HG03521 (cell line): ENCODE results near the gene NWD2.

Experiments
- ATAC-seq: cut with Tn5 transposase; IDR thresholded peaks from one replicate; pipeline ENCODE4 v1.9.1; 2021; ENCODE audit warnings: mild to moderate bottlenecking, moderate library complexity; ENCODE audit not compliant: unreplicated experiment

Gene NWD2

DNA sequence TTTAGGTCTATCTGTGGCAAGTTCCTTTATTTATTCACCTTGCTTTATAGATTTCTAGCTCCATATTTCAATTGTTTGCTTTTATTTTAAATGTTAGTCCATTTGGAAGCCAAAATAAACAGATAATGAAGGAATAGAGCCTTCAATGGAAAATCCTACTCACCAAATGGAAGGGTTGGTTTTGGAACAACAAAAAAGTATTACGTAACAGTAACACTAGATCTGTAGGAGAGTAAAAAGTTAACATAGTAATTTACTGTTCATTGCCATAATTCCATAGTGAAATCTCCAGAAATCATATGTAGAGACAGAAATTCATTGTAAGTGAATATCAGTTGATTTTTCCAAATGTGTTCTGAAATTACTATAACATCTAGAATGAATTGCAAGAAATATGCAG lies 34.6 kb downstream of the NWD2 start:
- ATAC-seq = no peak

DNA sequence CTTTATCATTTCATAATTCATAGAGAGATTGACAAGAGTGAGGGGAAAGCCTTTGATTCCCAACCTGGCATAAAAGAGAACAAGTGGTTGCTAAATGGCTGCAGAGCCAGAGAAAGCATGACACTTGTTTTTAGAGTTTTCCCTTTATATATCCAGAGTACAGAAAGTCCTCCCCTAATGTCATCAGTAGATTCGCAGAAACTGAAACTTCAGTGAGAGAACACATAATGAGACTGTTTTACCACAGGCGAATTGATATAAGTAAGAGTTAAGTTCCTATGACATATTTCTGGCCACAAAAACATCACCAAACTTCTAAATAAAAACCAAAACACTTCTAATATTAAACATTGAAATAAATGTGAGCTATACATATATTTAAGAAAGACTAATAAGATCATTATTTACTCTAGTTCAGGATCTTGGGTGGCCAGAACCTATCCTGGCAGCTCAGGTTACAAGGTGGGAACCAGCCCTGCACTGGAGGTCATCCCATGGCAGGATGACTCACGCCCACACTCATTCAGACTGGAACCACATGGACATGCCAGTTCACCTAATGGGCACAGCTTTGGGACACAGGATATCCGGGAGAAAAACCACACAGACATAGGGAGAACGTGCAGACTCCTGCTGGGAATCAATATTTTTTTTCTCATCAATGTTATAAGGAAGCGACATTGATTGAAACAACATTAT lies 35.5 kb downstream of the NWD2 start:
- ATAC-seq = no peak

DNA sequence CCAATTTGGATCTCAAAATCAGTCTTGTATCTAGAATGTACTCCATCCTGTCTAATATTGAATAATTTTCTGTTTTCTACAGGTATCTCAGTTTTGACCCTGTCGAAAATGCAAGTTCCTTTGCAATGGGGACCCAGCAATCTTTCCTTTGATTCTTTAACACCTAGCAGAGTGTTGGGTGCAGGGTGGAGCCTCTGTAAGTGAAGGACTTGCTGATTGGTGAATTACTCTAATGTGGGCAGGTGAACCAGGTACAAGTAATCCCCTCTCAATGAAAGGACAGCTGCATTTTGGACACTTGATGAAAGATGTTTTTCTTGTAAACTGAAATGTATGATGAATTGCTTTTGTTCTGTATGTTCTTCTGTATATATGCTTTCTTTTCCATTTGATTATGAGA lies 54.9 kb downstream of the NWD2 start:
- no peak for ATAC-seq

DNA sequence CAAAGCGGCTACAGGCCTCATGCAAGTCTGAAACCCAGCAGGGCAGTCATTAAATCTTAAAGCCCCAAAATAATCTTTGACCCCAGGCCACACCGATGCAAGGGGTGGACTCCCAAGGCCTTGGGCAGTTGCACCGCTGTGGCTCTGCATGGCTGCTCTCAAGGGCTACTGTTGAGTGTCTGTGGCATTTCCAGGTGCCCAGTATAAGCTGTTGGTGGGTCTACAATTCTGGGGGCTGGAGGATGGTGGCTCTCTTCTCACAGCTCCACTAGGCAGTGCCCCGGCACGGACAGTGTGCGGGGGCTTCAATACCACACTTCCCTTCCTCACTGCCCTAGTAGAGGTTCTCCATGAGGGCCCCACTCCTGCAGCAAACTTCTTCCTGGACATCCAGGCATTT lies 60.1 kb downstream of the NWD2 start:
- no peak for ATAC-seq

DNA sequence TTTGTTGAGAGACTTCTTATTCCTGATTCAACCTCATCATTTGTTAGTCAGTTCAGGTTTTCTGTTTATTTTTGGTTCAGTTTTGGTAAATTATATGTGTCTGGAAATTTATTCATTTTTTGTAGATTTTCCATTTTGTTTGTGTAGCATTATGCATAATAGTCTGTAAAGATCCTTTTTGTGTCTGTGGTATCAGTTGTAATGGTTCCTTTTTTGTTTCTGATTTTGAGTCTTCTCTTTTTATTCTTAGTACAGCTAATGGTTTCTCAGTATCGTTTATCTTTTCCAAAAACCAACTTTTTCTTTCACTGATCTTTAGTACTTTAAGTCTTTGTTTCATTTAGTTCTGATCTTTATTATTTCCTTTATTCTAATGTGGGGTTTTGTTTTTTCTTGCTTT lies 61.4 kb downstream of the NWD2 start:
- no peak for ATAC-seq

DNA sequence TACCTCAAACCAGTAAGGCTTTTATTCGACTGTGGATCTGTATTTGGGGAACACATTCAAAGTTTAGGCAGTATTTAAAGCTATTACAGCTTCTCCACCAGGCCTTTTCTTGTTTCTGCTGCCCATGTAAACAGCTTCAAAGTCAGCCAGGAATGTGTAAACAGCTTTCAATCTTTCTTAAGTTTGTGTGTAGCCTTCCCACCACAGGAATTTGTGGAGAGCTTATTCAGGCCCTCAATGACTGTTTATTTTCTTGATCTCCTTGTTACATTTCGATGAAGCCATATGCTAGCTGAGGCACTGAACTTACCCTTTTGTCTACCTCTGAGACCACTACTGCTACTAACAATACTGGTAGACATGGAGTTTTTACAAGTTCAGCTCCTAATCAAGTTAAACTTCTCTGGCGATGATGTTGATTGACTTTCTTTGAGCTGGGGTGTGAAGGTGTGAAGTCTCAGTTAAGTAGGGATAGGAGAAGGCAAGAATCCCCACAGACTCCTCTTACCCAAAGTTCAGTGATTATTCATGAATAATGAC lies 72.6 kb downstream of the NWD2 start:
- no peak for ATAC-seq

DNA sequence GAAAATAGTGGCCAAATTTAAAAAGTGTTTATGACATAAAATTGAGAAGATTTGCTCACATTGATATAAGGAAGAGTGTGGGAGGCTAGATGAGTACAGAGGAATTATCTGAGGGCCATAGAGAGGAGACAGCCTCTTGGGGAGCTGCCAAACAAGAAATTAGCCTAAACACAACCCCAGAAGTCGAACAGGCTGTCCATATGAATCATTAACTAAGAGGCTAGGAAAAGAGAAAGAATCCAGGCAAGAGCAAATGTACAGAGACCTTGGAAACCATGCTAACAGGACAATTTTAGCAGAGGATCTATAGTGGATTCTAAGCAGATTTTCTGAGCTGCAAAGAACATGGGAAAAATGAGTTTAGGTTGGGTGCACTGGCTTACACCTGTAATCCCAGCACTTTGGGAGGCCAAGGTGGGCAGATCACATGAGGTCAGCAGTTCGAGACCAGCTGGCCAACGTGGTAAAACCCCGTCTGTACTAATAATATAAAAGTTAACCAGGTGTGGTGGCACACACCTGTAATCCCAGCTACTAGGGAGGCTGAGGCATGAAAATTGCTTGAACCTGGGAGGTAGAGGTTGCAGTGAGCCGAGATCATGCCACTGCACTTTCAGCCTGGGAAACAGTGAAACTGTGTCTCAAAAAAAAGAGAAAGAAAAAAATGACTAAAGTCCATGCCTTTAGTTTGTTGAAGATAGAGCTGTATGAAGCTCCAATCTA lies 76.1 kb downstream of the NWD2 start:
- no peak for ATAC-seq

DNA sequence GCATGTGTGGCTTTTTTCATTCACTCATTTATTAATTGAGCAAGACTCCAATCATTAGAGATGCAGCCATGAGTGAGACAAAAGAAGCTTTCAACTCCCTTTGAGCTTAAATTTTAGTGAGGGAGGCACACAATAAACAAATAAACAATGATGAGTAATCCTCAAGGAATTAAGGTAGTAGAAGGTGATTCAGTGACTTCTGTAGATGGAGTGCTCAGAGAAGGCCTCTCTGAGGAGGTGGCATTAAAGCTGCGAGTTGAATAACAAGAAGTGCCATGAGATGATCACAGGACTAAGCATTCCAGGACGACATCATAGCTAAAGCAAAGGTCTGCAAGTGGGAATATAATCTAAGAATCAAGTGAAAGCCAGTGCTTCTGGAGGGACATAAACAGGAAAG lies 77.6 kb downstream of the NWD2 start:
- ATAC-seq = no peak

DNA sequence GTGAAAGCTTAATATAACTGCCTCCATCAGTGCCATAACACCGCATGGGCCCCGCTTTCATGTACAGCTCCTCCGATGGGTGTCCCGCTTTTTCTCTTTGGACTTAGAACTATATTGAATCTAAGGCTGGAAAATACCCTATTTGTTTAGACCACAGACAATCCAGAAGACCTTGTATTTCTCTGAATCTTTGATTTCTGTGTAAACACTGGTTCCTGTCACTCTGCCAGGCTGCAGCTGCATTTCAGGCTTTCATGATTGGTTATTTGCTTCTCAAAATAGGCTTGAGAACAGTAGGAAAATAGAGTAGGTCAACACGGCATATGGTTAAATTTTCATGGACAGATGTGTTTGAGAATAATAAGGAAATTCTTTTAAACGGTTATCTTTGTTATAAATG lies 80.0 kb downstream of the NWD2 start:
- ATAC-seq = no peak

DNA sequence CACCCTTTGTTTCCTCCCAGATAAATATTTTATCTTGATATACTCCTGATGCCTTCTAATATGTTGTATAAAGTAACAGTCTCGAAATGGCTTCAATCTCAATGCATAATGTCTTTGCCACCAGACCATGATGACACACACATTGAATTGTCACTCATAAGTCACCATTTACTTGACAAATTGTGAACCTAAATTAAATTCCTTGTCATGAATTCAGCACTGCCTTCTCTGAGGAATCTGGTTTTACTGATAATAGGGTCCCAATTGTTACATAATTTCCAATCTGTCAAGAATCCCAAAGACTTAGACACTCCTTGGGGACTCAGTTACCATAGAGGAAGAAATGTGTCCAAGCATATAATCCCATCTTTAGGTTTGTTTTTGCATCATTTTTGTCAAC lies 82.3 kb downstream of the NWD2 start:
- no peak for ATAC-seq

DNA sequence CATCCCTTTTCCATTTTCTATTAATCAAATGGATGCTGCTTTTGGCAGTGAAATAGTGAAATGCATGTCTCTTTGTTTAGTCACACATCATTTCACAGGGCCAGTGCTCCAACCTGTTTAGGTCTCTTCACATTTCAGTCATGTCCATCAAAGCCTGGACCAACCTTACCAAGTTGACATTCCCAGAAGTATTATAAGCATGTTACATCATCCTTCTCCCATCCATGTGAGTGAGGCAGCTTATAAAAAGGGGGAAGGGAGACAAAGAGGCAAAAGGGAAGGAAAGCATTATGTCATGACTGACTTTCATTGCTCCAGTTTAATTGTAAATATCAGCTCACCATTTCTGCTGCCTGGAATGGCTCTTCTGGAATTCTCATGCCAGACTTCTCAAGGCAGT lies 94.4 kb downstream of the NWD2 start:
- no peak for ATAC-seq

DNA sequence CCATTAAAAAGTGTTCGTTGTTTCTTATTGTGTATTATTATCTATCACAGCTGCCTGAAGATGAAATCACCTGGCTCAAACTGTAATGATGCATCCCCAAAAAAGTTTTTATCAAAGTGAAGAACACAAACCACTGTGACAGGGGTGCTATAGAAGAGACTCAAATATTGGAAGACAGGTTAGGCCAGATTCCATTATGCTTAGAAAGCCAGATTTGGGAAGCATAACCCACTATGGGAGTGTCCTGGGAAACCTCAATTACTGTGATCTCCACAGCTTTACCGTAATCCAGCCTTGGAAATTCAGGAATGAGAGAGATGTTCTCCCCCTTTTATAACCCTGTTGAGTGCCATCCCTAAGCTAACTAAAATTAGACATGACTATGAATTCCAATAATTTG lies 114.2 kb downstream of the NWD2 start:
- ATAC-seq = no peak

DNA sequence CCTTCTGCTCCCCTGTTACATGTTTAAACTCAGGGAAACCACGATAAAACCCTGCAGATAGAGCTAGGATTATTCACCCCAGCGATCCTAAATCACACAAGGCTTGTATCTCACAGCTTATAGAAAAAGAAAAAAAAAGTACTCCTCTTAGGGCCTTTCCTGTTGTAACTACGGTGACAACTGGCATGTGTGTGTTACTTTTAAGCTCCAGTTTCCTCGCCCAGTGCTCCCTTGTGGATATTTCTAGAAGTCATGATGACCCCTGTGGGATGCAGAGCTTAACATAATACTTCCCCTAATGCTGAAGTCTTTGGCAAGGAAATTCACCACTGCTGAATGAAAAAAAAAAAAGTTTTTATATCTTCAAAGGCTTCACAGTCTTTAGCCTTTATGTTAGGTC lies 114.7 kb downstream of the NWD2 start:
- ATAC-seq = no peak

DNA sequence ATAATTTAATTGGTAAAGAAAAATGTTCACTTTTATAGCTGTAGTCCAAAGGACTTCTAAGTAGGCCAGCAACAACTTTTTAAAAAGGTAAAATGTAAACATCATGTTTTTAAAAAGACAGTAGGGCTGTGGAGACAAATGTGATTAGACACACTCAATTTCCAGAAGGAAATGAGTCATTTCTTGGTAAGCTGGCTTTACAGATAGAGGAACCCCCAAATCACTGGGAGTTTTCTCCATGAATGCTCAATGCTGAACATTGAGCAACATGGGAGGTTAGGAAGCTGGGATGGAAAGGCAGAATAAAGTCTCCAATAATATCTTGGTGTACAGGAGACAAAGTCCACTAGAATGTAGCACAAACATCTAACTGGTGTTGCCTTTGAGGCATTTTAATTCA lies 121.3 kb downstream of the NWD2 start:
- no peak for ATAC-seq

DNA sequence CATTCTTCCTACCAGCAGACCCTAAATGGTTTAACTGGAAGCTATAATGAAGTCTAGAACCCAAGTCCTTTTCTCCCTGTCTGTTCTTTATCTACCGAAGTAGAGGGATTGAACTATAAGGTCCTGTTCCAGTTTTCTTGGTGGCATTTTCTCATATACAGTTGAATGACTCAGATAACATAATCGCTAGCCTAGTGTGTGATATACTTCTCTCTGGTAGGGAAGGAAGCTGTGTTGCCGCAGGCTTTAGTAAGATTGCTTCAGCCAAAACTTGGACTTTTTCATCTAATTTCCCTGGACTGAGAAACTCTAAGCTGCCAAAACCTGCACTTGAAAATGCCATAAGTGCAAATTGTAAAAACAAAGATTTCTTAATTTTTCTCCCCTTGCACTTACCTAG lies 123.4 kb downstream of the NWD2 start:
- no peak for ATAC-seq

DNA sequence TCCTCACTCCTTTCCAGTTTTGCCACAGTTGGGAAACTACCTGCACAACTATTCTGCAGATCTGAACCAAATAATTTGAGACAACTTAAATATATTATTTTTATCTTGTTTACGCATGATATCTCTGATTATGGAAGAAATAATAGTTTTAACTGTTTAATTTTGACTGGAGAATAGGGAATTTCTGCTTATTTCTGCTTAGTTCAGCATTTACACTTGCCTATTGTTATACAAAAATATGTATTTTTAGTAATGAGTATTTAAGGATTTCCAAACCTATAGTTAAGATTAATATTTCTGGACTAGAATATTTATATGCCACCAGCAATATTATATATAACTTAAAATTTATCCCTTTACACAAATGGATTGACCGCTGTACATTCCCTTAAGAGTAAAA lies 125.5 kb downstream of the NWD2 start:
- ATAC-seq = no peak

DNA sequence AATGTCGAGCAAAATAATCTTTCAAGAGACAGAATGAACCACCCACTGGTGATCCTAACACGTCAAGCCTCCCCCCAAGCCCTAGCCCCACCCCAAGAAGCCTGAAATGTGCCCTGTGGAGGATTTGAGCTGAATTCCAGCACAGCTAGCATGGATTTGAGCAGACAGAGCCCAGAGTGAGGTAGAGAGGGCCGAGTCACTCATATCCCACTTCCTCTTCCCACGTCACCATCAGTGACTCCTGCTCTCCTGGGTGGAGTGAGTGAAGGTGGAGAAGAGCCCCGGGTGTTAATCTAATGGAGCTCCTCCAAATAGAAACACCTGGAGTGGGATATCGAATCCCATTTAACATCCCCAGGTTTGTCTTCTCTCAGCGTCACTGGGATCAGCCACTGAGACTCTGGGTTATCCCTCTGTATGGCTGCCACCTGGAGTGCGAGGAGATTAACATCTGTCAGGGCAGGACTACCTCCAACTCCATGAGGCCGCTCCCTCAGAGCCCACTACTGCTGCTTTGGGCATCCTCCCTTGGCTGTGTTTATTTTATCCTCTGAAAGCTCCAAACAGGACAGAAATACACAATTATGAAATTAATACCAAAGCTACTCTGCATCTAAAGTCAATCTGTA lies 136.6 kb downstream of the NWD2 start:
- ATAC-seq = no peak

DNA sequence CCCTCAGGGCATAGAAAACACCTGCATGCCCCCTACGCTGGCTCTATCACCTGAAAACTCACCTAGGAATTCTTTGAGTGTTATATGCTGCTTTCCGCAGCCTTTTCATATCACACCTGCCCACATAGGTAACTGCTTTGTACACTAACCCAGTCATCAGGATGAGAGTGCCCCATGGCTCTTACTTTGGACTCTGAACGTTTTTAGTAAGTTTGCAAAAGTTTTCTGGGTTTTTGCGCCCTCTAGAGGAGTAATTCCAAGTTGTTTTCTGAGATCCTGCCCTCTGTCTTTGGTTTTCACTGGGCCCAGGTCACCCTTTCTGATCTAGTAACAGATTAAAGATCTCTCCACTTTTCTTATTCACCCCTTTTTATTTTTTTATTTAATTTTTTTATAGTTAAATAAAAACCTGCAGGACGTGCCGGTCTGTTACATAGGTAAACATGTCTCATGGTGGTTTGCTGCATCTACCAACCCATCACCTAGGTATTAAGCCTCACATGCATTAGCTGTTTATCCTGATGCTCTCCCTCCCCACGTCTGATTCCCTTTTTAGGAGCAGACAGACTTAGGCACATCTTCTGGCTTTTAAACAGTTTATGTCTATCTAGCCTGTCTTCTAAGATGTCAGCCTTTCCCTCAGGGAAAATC lies 139.2 kb downstream of the NWD2 start:
- ATAC-seq = no peak

DNA sequence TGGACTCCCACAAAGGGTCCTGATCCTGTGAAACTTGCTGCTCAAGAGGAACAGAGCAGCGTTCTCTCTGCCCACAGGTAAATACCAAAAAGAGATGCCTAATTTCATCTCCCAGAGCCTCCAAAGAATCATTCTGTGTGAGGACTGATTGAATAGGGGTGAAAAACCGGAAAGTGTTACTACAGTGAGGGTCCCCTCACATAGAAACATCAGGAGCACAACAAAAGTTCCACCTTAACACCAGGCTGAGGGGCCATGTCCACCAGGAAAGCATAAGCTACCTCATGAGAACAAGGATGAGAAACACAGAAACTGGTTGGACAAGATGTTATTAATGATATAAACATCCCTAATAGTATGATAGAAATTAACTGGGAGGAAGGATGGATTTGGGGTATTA lies 140.9 kb downstream of the NWD2 start:
- ATAC-seq = no peak

DNA sequence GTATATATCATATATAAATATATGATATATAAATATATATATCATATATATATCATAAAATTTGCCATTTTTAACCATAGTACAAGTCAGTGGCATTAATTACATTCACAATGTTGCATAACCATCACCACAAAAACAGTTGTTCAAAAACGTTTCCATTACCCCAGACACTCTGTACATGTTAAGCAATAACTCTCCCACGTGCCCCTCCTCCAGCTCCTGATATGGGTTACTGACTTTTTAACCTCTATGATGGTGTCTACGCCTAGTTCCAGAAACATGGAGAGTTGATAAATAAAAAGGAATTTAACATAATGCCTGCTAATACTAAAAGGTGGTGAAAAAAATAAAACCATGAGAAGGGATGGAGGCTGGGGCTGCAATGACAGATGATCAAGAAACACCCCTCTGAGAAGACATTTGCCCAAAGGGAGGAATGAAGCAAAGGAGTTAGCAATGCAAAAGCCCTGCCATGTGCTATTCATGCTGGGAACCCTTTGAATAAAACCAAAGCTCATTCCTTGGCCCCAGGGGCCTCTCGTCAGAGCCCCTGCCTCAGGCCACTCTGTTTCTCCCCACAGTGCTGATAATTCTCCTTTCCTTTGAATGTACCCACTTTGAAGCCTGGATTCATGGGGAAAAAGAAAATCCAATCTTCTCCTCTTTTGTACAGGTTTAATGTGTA lies 144.3 kb downstream of the NWD2 start:
- ATAC-seq = no peak

DNA sequence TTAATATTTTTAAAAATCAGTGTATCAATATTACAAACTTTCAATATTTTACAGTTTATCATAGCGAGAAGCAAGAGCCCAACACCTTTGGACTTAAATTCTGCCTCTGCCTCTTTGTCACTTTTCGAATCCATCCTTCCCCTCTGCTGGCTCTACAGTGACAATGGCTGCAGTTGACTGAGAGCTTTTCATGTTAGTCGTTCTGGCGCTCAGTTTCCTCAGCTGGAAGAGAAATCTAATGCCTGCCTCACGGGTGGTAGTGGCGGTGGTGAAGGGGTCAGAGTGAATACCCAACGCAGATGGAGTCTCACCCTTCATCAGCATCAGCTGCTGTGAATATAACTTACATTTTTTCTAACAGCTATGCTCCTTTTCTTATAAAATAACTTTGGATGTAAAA lies 144.8 kb downstream of the NWD2 start:
- ATAC-seq = no peak
